ENCODE data around the gene LSM2. TPM values are rescaled to one million over a fixed set of nuclear protein-coding genes. Genes with fewer than 3 reads are reported as not detected.
A peak's percentile ranks its signal among the peaks of the same experiment; 100 is the strongest.

LSM2 gene
- total and polyA plus RNA-seq, 9 of the 15 experiments (the other 6 are each of a cell fraction or from before 2014, with no cell fraction given), result 154 to 407 (median 223) TPM

- TF ChIP-seq ZNF655 (CRISPR knock-in tag; IDR thresholded peaks at IDR 0.05), result no peak
- no peak for TF ChIP-seq BMI1 (IDR thresholded peaks at IDR 0.05; ENCODE audit: low read length)
- 0 out of 2 replicates have a peak, but pooled peaks have one; percentile 13 for TF ChIP-seq CC2D1A (IDR thresholded peaks at IDR 0.05)
- TF ChIP-seq L3MBTL2 (IDR thresholded peaks at IDR 0.05), result no peak
- no peak for TF ChIP-seq KAT2B (IDR thresholded peaks at IDR 0.05; ENCODE audit: low read depth, low read length)
- TF ChIP-seq BCOR (IDR thresholded peaks at IDR 0.05), result peak; percentile 84
- TF ChIP-seq FOXA3 (CRISPR knock-in tag; conservative IDR thresholded peaks at IDR 0.05 in 1 of 2, IDR thresholded peaks at IDR 0.05 in 1 of 2), result 0 out of 4 replicates have a peak, but pooled peaks of 1 of the 2 experiments have one; percentile 14
- TF ChIP-seq ZNF785 (CRISPR knock-in tag; IDR thresholded peaks at IDR 0.05), result no peak
- TF ChIP-seq ILK (tag; IDR thresholded peaks at IDR 0.05; ENCODE audit: borderline replicate concordance, low read depth), result no peak
- no peak for TF ChIP-seq SP2 (IDR thresholded peaks at IDR 0.05; ENCODE audit: extremely low read depth, low read depth, low read length, poor library complexity, severe bottlenecking)
- TF ChIP-seq MLLT1 (IDR thresholded peaks at IDR 0.05), result peak in 1 of 2 experiments; percentile 54; a peak in 1 of 4 replicates
- peak; percentile 22 for TF ChIP-seq RBM25 (IDR thresholded peaks at IDR 0.05; ENCODE audit: low read depth, low read length, severe bottlenecking)
- TF ChIP-seq TEAD4 (IDR thresholded peaks at IDR 0.05; ENCODE audit: low read length), result no peak; the same call in 1 of the 2 replicates
- TF ChIP-seq TEAD4 (CRISPR knock-in tag; IDR thresholded peaks at IDR 0.05; ENCODE audit: borderline replicate concordance), result no peak
- no peak for TF ChIP-seq ELK1 (CRISPR knock-in tag; IDR thresholded peaks at IDR 0.05)
- no peak for TF ChIP-seq POLR2A (conservative IDR thresholded peaks at IDR 0.05)
- TF ChIP-seq CTBP1 (IDR thresholded peaks at IDR 0.05; ENCODE audit: borderline replicate concordance), result peak; percentile 37
- no peak; the same call in 1 of the 2 replicates for TF ChIP-seq MBD2 (IDR thresholded peaks at IDR 0.05; ENCODE audit: borderline replicate concordance, low read depth)
- no peak for TF ChIP-seq ID3 (CRISPR knock-in tag; IDR thresholded peaks at IDR 0.05)
- no peak for TF ChIP-seq ID3 (tag; IDR thresholded peaks at IDR 0.05)
- TF ChIP-seq NKRF (IDR thresholded peaks at IDR 0.05; ENCODE audit: borderline replicate concordance), result peak; percentile 37; the same call in 1 of the 2 replicates
These were observed 24.8 kb upstream of the LSM2 start (continued) for GRCh38 chr6:31831350-31832215.
